Stimulated activated memory B cell treated with anti-CD40 and anti-IgM and Interleukin-4, amounts not matched to agents 10 μg/mL and 1 μg/mL and 100 μg/mL, for 72 hours (primary cell): ENCODE results near the gene TCFL5.

ENCODE experiments used
- ATAC-seq: fragments of 150-1000 bp; cut with Tn5 transposase; 2 replicates; pipeline ENCODE4 v1.10.0; 2021
- H3K27ac Mint-ChIP-seq: one replicate; pipeline ENCODE4 v1.8.0; 2022; ENCODE audit warnings: mild to moderate bottlenecking, mixed read lengths
- H3K27me3 Mint-ChIP-seq: one replicate; pipeline ENCODE4 v1.8.0; 2022; ENCODE audit warnings: mixed read lengths
- H3K36me3 Mint-ChIP-seq: one replicate; pipeline ENCODE4 v1.8.0; 2022; ENCODE audit warnings: mixed read lengths
- H3K4me1 Mint-ChIP-seq: one replicate; pipeline ENCODE4 v1.8.0; 2022; ENCODE audit warnings: mixed read lengths
- H3K4me3 Mint-ChIP-seq: one replicate; pipeline ENCODE4 v1.8.0; 2022; ENCODE audit warnings: mild to moderate bottlenecking, moderate library complexity, mixed read lengths
- H3K9me3 Mint-ChIP-seq: one replicate; pipeline ENCODE4 v1.8.0; 2022; ENCODE audit warnings: mixed read lengths

TCFL5 gene

DNA sequence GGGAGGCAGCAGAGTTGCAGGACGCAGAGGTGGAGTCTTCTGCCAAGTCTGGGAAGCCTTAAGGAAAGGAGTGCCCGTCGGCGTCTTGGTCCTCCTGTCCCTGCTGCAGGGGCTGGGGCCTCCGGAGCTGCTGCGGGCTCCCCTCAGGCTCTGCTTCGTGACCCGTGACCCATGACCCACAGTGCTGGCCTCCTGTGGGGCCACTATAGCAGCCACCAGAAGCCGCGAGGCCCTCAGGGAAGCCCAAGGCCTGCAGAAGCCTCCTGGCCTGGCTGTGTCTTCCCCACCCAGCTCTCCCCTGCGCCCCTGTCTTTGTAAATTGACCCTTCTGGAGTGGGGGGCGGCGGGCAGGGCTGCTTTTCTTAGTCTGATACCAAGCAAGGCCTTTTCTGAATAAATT, 48.0 kb downstream of the TCFL5 start:
- no peak for ATAC-seq
- peaks cover 26% of the 10 kb centered on the region for H3K4me1 Mint-ChIP-seq
- H3K27me3 Mint-ChIP-seq: peaks cover 30% of the 10 kb centered on the region
- H3K27ac Mint-ChIP-seq: no peak overlapping the region
- no peaks in the 10 kb centered on the region for H3K9me3 Mint-ChIP-seq
- peaks cover 36% of the 10 kb centered on the region for H3K36me3 Mint-ChIP-seq
- H3K4me3 Mint-ChIP-seq: no peak overlapping the region

DNA sequence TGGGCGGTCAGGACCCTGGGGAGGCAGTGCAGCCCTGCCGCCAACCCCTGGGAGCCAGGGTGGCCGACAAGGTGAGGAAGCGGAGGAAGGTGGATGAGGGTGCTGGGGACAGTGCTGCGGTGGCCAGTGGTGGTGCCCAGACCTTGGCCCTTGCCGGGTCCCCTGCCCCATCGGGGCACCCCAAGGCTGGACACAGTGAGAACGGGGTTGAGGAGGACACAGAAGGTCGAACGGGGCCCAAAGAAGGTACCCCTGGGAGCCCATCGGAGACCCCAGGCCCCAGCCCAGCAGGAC, 48.8 kb downstream of the TCFL5 start:
- Mint-ChIP-seq H3K9me3 (no peaks in the 10 kb centered on the region), H3K4me1 (peaks cover 31% of the 10 kb centered on the region), H3K27me3 (peaks cover 23% of the 10 kb centered on the region), H3K27ac (no peak overlapping the region), H3K36me3 (peaks cover 42% of the 10 kb centered on the region), H3K4me3 (no peak overlapping the region)
- ATAC-seq: no peak

DNA sequence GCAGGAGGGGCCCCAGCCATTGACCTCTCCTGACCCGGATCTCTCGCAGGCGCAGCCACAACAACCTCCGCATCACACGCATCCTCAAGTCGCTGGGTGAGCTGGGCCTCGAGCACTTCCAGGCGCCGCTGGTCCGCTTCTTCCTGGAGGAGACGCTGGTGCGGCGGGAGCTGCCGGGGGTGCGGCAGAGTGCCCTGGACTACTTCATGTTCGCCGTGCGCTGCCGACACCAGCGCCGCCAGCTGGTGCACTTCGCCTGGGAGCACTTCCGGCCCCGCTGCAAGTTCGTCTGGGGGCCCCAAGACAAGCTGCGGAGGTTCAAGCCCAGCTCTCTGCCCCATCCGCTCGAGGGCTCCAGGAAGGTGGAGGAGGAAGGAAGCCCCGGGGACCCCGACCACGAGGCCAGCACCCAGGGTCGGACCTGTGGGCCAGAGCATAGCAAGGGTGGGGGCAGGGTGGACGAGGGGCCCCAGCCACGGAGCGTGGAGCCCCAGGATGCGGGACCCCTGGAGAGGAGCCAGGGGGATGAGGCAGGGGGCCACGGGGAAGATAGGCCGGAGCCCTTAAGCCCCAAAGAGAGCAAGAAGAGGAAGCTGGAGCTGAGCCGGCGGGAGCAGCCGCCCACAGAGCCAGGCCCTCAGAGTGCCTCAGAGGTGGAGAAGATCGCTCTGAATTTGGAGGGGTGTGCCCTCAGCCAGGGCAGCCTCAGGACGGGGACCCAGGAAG, 49.3 kb downstream of the TCFL5 start:
- H3K27ac Mint-ChIP-seq: no peak overlapping the region
- peaks cover 21% of the 10 kb centered on the region for H3K27me3 Mint-ChIP-seq
- ATAC-seq: no peak
- H3K4me1 Mint-ChIP-seq: peaks cover 36% of the 10 kb centered on the region
- peaks cover 45% of the 10 kb centered on the region for H3K36me3 Mint-ChIP-seq
- no peaks in the 10 kb centered on the region for H3K9me3 Mint-ChIP-seq
- H3K4me3 Mint-ChIP-seq: no peak overlapping the region

DNA sequence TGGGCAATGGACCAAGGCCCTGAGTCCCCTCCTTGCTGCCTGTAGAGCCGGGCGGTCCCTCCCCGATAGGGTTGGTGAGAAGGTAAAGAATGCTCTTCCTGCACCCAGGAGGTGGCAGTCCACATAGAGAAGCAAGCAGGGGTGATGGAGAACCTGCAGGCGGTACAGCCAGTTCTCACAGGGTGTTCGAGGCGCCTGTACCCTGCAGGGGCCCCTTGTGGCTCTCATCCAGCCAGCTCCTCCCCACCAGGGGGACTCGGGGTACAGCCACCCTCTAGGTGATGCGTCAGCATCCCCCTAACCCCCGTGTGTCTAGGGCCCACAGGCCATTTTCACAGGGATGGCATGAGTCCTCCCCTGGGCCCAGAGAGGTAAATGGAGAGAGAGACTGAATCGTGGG, 49.9 kb downstream of the TCFL5 start:
- Mint-ChIP-seq H3K9me3 (no peaks in the 10 kb centered on the region), H3K27ac (no peak overlapping the region), H3K4me1 (peaks cover 43% of the 10 kb centered on the region), H3K36me3 (peaks cover 50% of the 10 kb centered on the region), H3K4me3 (no peak overlapping the region), H3K27me3 (peaks cover 21% of the 10 kb centered on the region)
- ATAC-seq: no peak

DNA sequence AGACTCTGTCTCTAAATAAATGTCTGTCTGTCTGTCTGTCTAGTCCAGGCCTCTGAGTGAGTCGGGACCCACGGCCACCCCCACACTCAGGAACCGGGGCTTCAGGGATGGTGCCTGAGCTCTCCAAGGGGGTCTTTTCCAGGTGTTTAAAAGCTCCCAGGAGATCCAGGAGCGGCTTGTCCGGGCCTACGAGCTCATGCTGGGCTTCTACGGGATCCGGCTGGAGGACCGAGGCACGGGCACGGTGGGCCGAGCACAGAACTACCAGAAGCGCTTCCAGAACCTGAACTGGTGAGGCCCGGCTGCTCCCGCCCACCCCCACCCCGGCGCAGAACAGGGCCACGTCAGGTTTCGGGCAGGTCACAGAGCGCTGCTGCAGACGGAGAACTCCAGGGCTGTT, 50.3 kb downstream of the TCFL5 start:
- no peaks in the 10 kb centered on the region for H3K9me3 Mint-ChIP-seq
- ATAC-seq: no peak
- H3K27ac Mint-ChIP-seq: no peak overlapping the region
- peaks cover 52% of the 10 kb centered on the region for H3K36me3 Mint-ChIP-seq
- H3K27me3 Mint-ChIP-seq: peaks cover 21% of the 10 kb centered on the region
- H3K4me1 Mint-ChIP-seq: peaks cover 47% of the 10 kb centered on the region
- no peak overlapping the region for H3K4me3 Mint-ChIP-seq

DNA sequence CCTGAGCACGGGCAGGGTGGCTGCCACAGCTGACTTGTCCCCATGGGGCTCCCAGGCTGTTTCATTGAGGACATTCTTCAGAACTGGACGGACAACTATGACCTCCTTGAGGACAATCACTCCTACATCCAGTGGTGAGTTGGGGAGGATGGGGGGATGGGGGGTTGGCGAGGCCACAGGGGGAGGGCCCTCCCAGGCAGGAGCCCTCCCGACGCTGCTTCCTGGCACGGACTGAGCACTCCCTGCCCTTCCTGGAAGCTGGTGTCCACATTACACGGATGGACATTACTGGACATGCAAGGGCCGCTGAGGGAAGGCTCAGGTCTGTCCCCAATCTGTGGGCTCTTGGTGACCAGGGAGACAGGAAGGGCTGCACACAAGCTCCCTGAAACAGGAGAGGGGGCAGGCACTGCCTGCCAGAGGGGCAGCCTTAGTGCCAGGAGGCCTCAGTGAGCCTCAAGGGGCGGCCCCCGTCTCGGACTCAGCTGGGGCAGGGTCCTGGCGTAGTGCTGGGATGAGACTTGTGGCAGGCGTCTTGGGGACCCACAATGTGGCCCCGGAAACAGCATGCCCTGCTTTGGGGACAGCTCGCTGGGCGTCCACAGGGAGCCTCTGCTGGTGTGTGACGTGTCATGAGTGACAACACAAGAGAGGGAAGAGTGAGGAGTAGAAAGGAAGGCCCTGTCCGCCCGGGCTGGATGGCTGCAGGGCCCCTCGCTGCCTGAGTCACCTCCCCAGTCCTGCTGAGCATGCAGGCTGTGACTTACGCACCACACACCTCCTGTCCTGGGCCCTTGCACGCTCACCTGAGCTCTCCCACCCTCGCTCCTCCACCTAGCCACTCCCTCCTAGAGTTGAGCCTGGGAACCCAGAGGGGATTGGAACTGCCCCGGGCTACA, 51.8 kb downstream of the TCFL5 start:
- Mint-ChIP-seq H3K27me3 (peaks cover 6% of the 10 kb centered on the region), H3K27ac (no peak overlapping the region)
- no peak for ATAC-seq

DNA sequence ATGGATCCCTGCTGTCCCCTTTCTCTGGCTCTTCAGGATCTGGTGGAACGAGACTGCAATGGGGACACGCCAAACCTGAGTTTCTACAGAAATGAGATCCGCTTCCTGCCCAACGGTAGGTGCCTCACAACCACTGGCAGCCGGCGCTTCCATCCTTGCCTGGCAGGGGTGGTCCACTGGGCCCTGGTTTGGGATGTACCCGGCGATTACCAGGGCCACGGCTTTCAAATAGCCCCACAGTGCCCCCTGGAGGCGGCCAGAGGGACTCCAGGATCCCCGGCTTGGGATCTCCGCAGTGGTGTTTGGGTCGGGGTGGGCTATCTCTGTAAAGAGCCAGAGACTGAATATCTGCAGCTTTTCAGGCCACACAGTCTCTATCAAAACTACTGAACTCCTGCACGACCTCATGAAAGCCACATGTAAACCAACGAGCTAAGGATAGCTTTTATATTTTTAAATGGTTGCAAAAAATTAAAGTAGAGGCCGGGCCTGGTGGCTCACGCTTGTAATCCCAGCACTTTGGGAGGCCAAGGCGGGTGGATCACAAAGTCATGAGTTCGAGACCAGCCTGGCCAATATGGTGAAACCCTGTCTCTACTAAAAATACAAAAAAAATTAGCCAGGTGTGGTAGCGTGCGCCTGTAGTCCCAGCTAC, 53.3 kb downstream of the TCFL5 start:
- Mint-ChIP-seq H3K27me3 (no peaks in the 10 kb centered on the region), H3K9me3 (no peaks in the 10 kb centered on the region), H3K27ac (no peak overlapping the region), H3K4me1 (peaks cover 46% of the 10 kb centered on the region), H3K36me3 (peaks cover 52% of the 10 kb centered on the region), H3K4me3 (no peak overlapping the region)
- no peak for ATAC-seq

More for the DNA sequence above, 51.8 kb downstream of the TCFL5 start:
- Mint-ChIP-seq H3K36me3 (peaks cover 52% of the 10 kb centered on the region), H3K4me1 (peaks cover 46% of the 10 kb centered on the region), H3K4me3 (no peak overlapping the region), H3K9me3 (no peaks in the 10 kb centered on the region)

DNA sequence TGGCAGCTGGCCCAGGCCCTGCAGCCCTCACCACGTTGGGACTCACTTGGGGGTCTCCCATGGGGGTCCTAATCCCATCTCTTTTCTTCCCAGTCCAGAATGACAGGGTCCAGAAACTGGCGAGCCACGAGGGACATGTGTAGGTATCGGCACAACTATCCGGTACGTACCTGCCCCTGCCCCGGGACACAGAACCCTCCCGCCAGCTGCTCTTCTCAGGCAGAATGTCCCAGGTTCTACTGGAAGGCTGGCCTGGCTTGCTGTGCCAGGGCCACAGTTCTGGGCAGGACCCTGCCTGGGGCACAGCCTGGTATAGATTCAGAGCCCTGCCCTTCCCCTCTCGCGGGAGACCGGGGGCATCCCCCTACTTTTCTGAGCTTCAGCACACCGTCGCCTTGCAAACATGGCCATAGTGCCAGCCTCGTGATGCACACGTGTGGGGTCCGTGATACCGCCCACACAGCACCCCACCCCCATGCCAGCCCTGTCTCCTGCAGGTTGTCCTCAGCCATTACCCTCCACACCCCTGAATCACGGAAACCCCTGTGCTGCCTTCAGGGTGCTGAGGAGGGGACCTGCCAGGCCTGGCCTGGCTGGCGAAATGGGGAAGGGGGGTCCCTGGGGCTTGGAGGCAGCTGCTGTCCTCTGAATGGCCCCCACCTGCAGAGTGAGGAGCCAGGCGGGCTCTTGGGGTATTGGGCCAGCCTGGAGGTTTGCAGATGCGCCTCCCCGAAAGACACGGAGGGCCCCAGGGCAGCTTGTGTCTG, 54.0 kb downstream of the TCFL5 start:
- Mint-ChIP-seq H3K4me1 (peaks cover 46% of the 10 kb centered on the region), H3K27me3 (no peaks in the 10 kb centered on the region), H3K27ac (no peak overlapping the region), H3K36me3 (peaks cover 48% of the 10 kb centered on the region), H3K9me3 (no peaks in the 10 kb centered on the region), H3K4me3 (no peak overlapping the region)
- ATAC-seq: no peak

DNA sequence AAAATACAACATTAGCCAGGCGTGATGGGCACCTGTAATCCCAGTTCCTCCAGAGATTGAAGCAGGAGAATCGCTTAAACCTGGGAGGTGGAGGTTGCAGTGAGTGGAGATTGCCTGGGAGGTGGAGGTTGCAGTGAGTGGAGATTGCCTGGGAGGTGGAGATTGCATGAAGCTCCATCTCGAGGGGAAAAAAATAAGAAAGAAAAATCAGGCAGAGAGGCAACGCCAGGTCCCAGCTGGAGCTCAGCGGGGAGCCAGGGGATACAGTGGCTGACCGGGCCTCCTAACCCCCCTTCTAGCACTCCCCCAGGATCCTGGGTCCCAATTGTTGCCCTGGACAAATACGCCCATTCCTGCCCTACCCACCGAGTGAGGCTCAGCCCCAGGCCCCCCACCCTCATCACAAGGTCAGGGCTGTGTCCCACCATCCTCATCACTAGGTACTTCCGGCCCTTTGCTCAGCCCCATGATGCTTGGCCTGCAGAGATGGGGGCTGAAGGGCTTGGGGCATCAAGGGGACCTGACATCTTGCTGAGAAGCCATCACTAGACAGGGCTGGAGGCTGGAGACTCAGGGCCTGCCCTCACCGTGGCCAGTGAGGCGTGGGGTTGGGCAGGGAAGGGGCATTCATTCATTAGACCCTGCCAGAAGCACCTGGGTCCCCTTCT, 55.1 kb downstream of the TCFL5 start:
- H3K4me1 Mint-ChIP-seq: peaks cover 40% of the 10 kb centered on the region
- no peaks in the 10 kb centered on the region for H3K9me3 Mint-ChIP-seq

DNA sequence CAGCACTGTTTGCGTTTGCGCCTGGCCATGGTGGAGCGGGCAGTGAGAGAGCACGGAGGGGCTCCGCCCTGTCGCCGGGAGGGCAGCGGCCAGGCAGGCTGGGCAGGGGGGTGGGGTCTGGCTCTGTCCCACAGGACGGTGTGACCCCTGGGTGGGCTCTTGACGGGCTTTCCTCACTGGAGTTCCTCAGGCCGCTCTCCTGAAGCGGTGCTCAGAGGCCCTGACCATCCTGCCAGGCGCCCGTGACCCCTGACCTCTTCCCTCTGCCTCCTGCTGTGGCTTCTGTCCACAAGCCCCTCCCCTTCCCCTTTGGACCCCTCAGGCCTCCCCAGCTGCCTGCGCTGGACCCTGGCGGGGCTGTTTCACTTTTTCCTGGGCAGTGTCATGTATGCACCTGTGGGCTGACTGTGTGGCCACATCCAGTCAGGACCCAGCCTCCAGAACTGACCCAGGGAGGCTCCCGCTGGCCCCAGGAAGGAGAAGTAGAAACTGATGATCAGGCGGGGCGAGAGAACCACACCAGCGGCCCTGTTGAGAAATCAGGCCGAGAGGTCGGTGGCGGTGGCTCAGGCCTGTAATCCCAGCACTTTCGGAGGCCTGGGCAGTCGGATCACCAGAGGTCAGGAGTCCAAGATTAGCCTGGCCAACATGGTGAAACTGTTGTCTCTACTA, 55.8 kb downstream of the TCFL5 start:
- Mint-ChIP-seq H3K27me3 (no peaks in the 10 kb centered on the region), H3K4me3 (peak overlapping the region; percentile 87), H3K36me3 (peaks cover 31% of the 10 kb centered on the region), H3K27ac (peak overlapping the region; percentile 93), H3K4me1 (peaks cover 40% of the 10 kb centered on the region), H3K9me3 (no peaks in the 10 kb centered on the region)
- ATAC-seq: no peak

More for the DNA sequence above, 55.1 kb downstream of the TCFL5 start:
- Mint-ChIP-seq H3K27me3 (no peaks in the 10 kb centered on the region), H3K27ac (peak overlapping the region; percentile 93), H3K4me3 (peak overlapping the region; percentile 87), H3K36me3 (peaks cover 37% of the 10 kb centered on the region)
- no peak for ATAC-seq

DNA sequence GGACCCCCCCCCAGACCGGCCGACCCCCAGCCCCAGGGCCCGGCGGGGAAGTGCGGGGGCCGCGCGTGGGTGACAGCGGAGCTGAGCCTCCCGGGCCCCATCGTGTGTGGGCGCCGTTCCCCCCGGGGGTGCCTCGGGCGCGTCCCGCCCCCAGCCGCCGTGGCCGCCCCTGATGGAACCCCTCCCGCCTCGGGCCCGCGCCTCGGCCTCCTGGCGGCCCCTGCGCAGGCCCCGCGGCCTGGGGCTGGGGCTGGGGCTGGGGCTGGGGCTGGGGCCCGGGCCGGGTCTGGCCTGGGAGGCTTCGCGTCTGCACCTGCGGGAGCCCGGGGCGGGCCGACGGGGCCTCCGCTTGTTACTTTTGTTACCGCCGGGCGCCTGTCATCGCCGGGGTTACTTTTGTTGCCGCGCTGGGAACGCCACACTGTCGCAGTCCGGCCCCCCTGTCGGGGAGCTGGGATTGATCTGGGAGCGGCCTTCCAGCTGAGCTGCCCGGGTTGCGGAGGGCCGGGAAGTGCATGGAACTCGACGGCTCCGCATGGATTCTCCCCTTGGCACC, 56.4 kb downstream of the TCFL5 start:
- Mint-ChIP-seq H3K27me3 (no peaks in the 10 kb centered on the region), H3K4me3 (peak overlapping the region; percentile 87), H3K4me1 (peaks cover 40% of the 10 kb centered on the region), H3K9me3 (no peaks in the 10 kb centered on the region), H3K27ac (peak overlapping the region; percentile 93), H3K36me3 (peaks cover 30% of the 10 kb centered on the region)
- ATAC-seq: peak; percentile 72

DNA sequence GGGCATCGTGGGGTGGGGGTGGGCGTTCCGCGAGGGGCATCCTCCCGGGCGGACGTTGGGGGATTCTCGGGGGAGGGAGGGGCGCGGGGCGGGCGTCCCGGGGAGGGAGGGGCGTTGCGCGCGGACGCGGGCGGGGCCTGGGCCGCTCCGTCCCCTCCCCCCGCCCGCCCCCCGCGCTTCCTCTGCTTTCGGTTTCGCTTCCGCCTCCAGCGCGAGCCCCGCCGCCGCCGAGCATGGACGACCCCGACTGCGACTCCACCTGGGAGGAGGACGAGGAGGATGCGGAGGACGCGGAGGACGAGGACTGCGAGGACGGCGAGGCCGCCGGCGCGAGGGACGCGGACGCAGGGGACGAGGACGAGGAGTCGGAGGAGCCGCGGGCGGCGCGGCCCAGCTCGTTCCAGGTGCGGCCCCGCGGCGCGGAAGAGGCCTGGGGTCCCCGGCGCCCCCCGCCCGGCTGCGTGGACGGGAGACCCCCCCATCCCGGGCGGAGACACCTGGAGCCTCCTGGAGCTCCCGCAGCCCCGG, 56.9 kb downstream of the TCFL5 start, which contains the start of gene OGFR:
Gene OGFR (plus strand): TSS at position 209 of the 528 bp plus-strand sequence. CDS start 25 bp downstream, at position 234.
- ATAC-seq: peak; percentile 72
- Mint-ChIP-seq H3K27ac (peak within 1 kb of the TSS; percentile 93), H3K4me1 (peaks cover 40% of the 10 kb centered on the region), H3K4me3 (peak within 1 kb of the TSS; percentile 88), H3K27me3 (no peaks in the 10 kb centered on the region), H3K36me3 (peaks cover 30% of the 10 kb centered on the region), H3K9me3 (no peaks in the 10 kb centered on the region)

DNA sequence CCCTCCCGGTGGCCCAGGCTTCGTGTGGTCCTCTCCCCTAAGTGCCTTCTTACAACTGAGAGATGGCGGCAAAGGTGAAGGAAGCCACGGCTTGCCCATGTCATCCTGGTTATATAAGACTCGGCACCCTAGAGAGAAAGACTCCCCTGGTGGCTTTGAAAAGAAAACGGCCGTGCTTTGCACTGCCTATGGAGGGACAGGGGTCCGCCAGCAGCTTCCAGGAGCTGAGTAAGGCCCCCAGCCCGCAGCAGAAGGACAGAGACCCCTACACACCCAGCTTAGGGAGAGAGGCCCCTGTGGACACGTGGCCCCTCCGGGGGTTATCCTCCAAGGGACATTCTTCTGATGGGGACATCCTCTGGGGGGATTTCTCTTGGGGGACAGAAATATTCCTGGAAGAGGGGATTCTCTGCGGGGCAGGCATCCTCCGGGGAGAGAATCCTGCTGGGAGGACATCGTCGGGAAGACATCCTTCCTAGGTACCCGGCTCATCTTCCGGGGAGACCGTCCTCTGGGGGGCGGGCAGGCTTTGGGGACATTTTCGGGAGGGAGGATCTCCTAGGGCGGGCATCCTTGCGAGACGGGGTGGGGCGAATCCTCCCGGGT, 57.5 kb downstream of the TCFL5 start:
- Mint-ChIP-seq H3K4me3 (peak overlapping the region; percentile 84), H3K9me3 (no peaks in the 10 kb centered on the region), H3K4me1 (peaks cover 42% of the 10 kb centered on the region), H3K27me3 (no peaks in the 10 kb centered on the region), H3K36me3 (peaks cover 30% of the 10 kb centered on the region), H3K27ac (peak overlapping the region; percentile 93)
- ATAC-seq: peak; percentile 5
